H1 (cell line): ENCODE measurements around the gene TBC1D17. TPM values are rescaled to one million over a fixed set of nuclear protein-coding genes. Genes with fewer than 3 reads are reported as not detected.

Experiments used
- BACH1 ChIP-seq: IDR thresholded peaks from 2 replicates; pipeline ENCODE4 v1.6.1; 2012; ENCODE audit warnings: low read length, improper control_type of control experiment
- CEBPB ChIP-seq: IDR thresholded peaks from 2 replicates; pipeline ENCODE4 v1.6.1; 2012; ENCODE audit warnings: low read depth, low read length
- CHD7 ChIP-seq: fragments of 300-600 bp; sonication (generic); IDR thresholded peaks from 2 replicates; pipeline ENCODE4 v1.7.1; 2012; ENCODE audit warnings: low read length, moderate library complexity, mild to moderate bottlenecking, inconsistent platforms; ENCODE audit not compliant: insufficient replicate concordance
- E2F6 ChIP-seq: IDR thresholded peaks from 2 replicates; pipeline ENCODE4 v1.6.1; 2012; ENCODE audit warnings: inconsistent platforms
- polyA plus RNA-seq, 7 experiments: library from polyadenylated mRNA; depleted of rRNA in 3 of 7; stranded (reverse) in 5 of 7; unstranded in 2 of 7; fragments of >200 nt in 5 of 7; fragments of 200-250 nt in 2 of 7; gene quantifications; 1 replicate in 5 of 7; 2 replicates in 1 of 7; 4 replicates in 1 of 7; pipeline versions ENCODE4 v1.2.1 to v1.2.3, GENCODE V29; 2011 to 2013; ENCODE audit warnings: missing spikeins in 2 of 7, mixed read lengths in 2 of 7
- total RNA-seq: library from RNA; stranded (reverse); fragmentation: NEBNext Ultra II Directional; extraction: Animal tissue kit (Norgen Biotek cat#: 25700); gene quantifications from 2 replicates; pipeline ENCODE4 v1.2.1, GENCODE V29; 2021

Gene TBC1D17
- total and polyA plus RNA-seq, 2 of the 8 experiments (the other 6 are each of a cell fraction or from before 2014, with no cell fraction given), result 30.3 to 44.9 TPM

GRCh38 chr19:49937750-49938381 lies 60.4 kb downstream of the TBC1D17 start (continued):
- TF ChIP-seq CHD7, result no peak
- TF ChIP-seq BACH1, result no peak
- peak; percentile 47; the same call in 1 of the 2 replicates for TF ChIP-seq CEBPB
- 0 out of 2 replicates have a peak, but pooled peaks have one; percentile 54 for TF ChIP-seq E2F6
